HepG2 (cell line): Measurements from ENCODE around the gene SYNE3. TPM values are rescaled to one million over a fixed set of nuclear protein-coding genes. Genes with fewer than 3 reads are reported as not detected.

Experiments used
- CBFB ChIP-seq: sonication (generic); formaldehyde crosslinking; IDR thresholded peaks from 2 replicates; pipeline ENCODE4 v1.4.0; 2020; ENCODE audit warnings: missing genetic modification reagents
- GTF3A ChIP-seq: sonication (generic); formaldehyde crosslinking; conservative IDR thresholded peaks from 2 replicates; pipeline ENCODE4 v1.4.0; 2020; ENCODE audit warnings: mild to moderate bottlenecking, missing genetic modification reagents
- HNF4G ChIP-seq, 2 experiments: sonication (generic) in 1 of 2; formaldehyde crosslinking in 1 of 2; IDR thresholded peaks; 2 replicates each; pipeline versions ENCODE4 v1.4.0 to v1.6.1; 2011 to 2020; ENCODE audit warnings: borderline replicate concordance in 2 of 2, low read depth in 2 of 2, mild to moderate bottlenecking in 2 of 2, low read length in 1 of 2, missing genetic modification reagents in 1 of 2, moderate library complexity in 1 of 2
- NFKBIZ ChIP-seq: IDR thresholded peaks from 2 replicates; pipeline ENCODE4 v1.6.1; 2018; ENCODE audit warnings: missing genetic modification reagents, missing compliant biosample characterization
- NR2C2 ChIP-seq: sonication (generic); formaldehyde crosslinking; IDR thresholded peaks from 2 replicates; pipeline ENCODE4 v1.4.0; 2020; ENCODE audit warnings: missing genetic modification reagents, mild to moderate bottlenecking, moderate library complexity, borderline replicate concordance
- PHF21A ChIP-seq: sonication (generic); formaldehyde crosslinking; IDR thresholded peaks from 2 replicates; pipeline ENCODE4 v1.5.0; 2020; ENCODE audit warnings: mild to moderate bottlenecking, missing genetic modification reagents
- POGK ChIP-seq: sonication (generic); formaldehyde crosslinking; conservative IDR thresholded peaks from 2 replicates; pipeline ENCODE4 v1.8.0; 2022; ENCODE audit warnings: mild to moderate bottlenecking, moderate library complexity, missing genetic modification reagents
- REL ChIP-seq: sonication (generic); formaldehyde crosslinking; conservative IDR thresholded peaks from 2 replicates; pipeline ENCODE4 v1.8.0; 2022; ENCODE audit warnings: mild to moderate bottlenecking, missing genetic modification reagents, moderate library complexity
- SMYD3 ChIP-seq: sonication (generic); formaldehyde crosslinking; IDR thresholded peaks from 2 replicates; pipeline ENCODE4 v1.8.1; 2023; ENCODE audit warnings: mild to moderate bottlenecking, missing genetic modification reagents
- SNRNP70 ChIP-seq: fragments of 200-400 bp; formaldehyde crosslinking; IDR thresholded peaks from 2 replicates; pipeline ENCODE4 v1.6.1; 2017; ENCODE audit warnings: mild to moderate bottlenecking, low read depth, low read length, moderate library complexity
- SP5 ChIP-seq: IDR thresholded peaks from 2 replicates; pipeline ENCODE4 v1.6.1; 2016; ENCODE audit warnings: low read depth, borderline replicate concordance
- THYN1 ChIP-seq: sonication (generic); formaldehyde crosslinking; IDR thresholded peaks from 2 replicates; pipeline ENCODE4 v1.8.1; 2023; ENCODE audit warnings: low read depth, mild to moderate bottlenecking, moderate library complexity, missing genetic modification reagents, borderline replicate concordance
- ZBTB7B ChIP-seq: sonication (generic); formaldehyde crosslinking; IDR thresholded peaks from 2 replicates; pipeline ENCODE4 v1.4.0; 2020; ENCODE audit warnings: missing genetic modification reagents
- ZKSCAN8 ChIP-seq: IDR thresholded peaks from 2 replicates; pipeline ENCODE4 v1.6.1; 2016; ENCODE audit warnings: borderline replicate concordance, missing genetic modification reagents, missing compliant biosample characterization
- ZNF33B ChIP-seq: sonication (generic); formaldehyde crosslinking; IDR thresholded peaks from 2 replicates; pipeline ENCODE4 v1.5.1; 2020; ENCODE audit warnings: mild to moderate bottlenecking, missing genetic modification reagents
- ZNF350 ChIP-seq: sonication (generic); formaldehyde crosslinking; IDR thresholded peaks from 2 replicates; pipeline ENCODE4 v1.4.0; 2020; ENCODE audit warnings: mild to moderate bottlenecking, low read depth, missing genetic modification reagents, borderline replicate concordance
- ZNF607 ChIP-seq: sonication (generic); formaldehyde crosslinking; IDR thresholded peaks from 2 replicates; pipeline ENCODE4 v1.5.1; 2020; ENCODE audit warnings: missing genetic modification reagents, mild to moderate bottlenecking, borderline replicate concordance
- ZNF788 ChIP-seq: sonication (generic); formaldehyde crosslinking; IDR thresholded peaks from 2 replicates; pipeline ENCODE4 v1.5.0; 2020; ENCODE audit warnings: mild to moderate bottlenecking, missing genetic modification reagents, borderline replicate concordance
- ZNF878 ChIP-seq: sonication (generic); formaldehyde crosslinking; IDR thresholded peaks from 2 replicates; pipeline ENCODE4 v1.8.1; 2023; ENCODE audit warnings: mild to moderate bottlenecking, missing genetic modification reagents, moderate library complexity
- polyA plus RNA-seq, 8 experiments: library from polyadenylated mRNA; depleted of rRNA in 3 of 8; stranded (reverse) in 7 of 8; unstranded in 1 of 8; fragments of >200 nt; fragmentation: Illumina TruSeq in 4 of 8; extraction: Trizol in 4 of 8; gene quantifications; 2 replicates each; pipeline versions ENCODE4 v1.2.1 to v1.2.3, GENCODE V29; 2011 to 2016; ENCODE audit warnings: low read depth in 4 of 8, missing spikeins in 1 of 8, mixed read lengths in 1 of 8; ENCODE audit not compliant: insufficient read depth in 1 of 8
- total RNA-seq, 5 experiments: library from RNA; depleted of rRNA; stranded (reverse); fragments of >200 nt; fragmentation: Illumina TruSeq; extraction: Trizol; gene quantifications; 2 replicates each; pipeline ENCODE4 v1.2.3, GENCODE V29; 2016; ENCODE audit warnings: low read depth in 1 of 5
- TF ChIP-seq, protein P1 (sequence below): sonication (generic); formaldehyde crosslinking; IDR thresholded peaks from 2 replicates; pipeline ENCODE4 v1.4.0; 2020; ENCODE audit warnings: missing genetic modification reagents

SYNE3 gene
- total and polyA plus RNA-seq, 2 of the 13 experiments (the other 11 are each of a cell fraction or from before 2014, with no cell fraction given) = 7.8 to 8.0 TPM

DNA sequence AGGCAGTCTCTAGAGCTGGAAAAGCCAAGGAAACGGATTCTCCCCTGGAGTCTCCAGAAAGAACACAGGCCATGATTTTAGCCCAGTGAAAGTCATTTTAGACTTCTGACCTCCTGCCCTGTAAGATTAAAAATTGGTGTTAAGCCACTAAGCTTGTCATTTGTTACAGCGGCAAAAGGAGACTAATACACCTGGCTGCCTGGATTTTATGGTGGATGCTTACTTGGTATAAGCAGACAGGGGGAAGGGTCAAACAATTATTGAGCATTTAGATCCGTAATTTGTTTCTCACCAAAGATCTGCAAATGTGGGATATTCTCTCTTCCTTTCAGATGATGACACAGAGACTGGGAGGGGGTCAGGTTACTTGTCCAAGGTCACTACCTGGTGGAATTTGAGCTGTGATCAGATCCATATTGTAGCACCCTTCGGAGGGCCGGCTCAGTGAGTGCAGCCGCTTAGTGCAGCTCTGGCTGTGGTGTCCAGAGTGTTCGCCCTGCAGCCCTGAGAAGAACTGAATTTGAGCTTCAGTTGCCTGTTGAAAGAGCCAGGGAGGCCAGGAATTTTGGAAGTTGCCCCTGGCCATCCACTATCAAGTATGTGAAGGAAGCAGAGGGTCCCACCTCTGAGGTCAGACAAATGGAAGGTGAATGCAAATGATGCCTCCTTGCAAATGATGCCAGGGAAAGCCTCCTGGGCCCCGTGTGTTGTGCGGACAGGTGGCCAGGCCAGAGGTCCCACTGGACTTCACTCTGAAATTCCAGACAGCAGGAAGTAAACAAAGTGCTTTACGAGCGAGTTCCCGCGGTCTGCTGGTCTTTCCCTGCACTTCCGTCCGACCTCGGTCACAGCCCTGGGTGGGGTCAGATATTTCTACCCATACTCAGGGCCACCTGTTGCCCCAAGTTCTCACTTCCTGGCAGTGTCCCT is 33.5 kb upstream of the SYNE3 start (continued):
- TF ChIP-seq, protein P1, sequence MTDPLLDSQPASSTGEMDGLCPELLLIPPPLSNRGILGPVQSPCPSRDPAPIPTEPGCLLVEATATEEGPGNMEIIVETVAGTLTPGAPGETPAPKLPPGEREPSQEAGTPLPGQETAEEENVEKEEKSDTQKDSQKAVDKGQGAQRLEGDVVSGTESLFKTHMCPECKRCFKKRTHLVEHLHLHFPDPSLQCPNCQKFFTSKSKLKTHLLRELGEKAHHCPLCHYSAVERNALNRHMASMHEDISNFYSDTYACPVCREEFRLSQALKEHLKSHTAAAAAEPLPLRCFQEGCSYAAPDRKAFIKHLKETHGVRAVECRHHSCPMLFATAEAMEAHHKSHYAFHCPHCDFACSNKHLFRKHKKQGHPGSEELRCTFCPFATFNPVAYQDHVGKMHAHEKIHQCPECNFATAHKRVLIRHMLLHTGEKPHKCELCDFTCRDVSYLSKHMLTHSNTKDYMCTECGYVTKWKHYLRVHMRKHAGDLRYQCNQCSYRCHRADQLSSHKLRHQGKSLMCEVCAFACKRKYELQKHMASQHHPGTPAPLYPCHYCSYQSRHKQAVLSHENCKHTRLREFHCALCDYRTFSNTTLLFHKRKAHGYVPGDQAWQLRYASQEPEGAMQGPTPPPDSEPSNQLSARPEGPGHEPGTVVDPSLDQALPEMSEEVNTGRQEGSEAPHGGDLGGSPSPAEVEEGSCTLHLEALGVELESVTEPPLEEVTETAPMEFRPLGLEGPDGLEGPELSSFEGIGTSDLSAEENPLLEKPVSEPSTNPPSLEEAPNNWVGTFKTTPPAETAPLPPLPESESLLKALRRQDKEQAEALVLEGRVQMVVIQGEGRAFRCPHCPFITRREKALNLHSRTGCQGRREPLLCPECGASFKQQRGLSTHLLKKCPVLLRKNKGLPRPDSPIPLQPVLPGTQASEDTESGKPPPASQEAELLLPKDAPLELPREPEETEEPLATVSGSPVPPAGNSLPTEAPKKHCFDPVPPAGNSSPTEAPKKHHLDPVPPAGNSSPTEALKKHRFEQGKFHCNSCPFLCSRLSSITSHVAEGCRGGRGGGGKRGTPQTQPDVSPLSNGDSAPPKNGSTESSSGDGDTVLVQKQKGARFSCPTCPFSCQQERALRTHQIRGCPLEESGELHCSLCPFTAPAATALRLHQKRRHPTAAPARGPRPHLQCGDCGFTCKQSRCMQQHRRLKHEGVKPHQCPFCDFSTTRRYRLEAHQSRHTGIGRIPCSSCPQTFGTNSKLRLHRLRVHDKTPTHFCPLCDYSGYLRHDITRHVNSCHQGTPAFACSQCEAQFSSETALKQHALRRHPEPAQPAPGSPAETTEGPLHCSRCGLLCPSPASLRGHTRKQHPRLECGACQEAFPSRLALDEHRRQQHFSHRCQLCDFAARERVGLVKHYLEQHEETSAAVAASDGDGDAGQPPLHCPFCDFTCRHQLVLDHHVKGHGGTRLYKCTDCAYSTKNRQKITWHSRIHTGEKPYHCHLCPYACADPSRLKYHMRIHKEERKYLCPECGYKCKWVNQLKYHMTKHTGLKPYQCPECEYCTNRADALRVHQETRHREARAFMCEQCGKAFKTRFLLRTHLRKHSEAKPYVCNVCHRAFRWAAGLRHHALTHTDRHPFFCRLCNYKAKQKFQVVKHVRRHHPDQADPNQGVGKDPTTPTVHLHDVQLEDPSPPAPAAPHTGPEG (CRISPR knock-in tag) = no peak
- peak; percentile 56; the same call in 1 of the 2 replicates for TF ChIP-seq ZNF788 (CRISPR knock-in tag)
- 0 out of 2 replicates have a peak, but pooled peaks have one; percentile 25 for TF ChIP-seq POGK (CRISPR knock-in tag)
- TF ChIP-seq ZKSCAN8 (CRISPR knock-in tag) = peak; percentile 73; the same call in 1 of the 2 replicates
- TF ChIP-seq NFKBIZ (CRISPR knock-in tag) = no peak
- TF ChIP-seq ZNF878 (CRISPR knock-in tag) = 0 out of 2 replicates have a peak, but pooled peaks have one; percentile 13
- TF ChIP-seq THYN1 (CRISPR knock-in tag) = peak; percentile 89; the same call in 1 of the 2 replicates
- TF ChIP-seq ZNF33B = no peak
- peak; percentile 95 for TF ChIP-seq PHF21A (CRISPR knock-in tag)
- TF ChIP-seq NR2C2 (CRISPR knock-in tag) = peak; percentile 87
- peak; percentile 65 for TF ChIP-seq HNF4G (IDR thresholded peaks at IDR 0.05; ENCODE audit: borderline replicate concordance, low read depth, low read length)
- TF ChIP-seq HNF4G (CRISPR knock-in tag; IDR thresholded peaks at IDR 0.05; ENCODE audit: borderline replicate concordance, low read depth) = peak; percentile 79; the same call in 1 of the 2 replicates
- TF ChIP-seq SMYD3 (CRISPR knock-in tag) = 0 out of 2 replicates have a peak, but pooled peaks have one; percentile 38
- peak; percentile 72; the same call in 1 of the 2 replicates for TF ChIP-seq ZBTB7B (CRISPR knock-in tag)
- peak; percentile 85; the same call in 1 of the 2 replicates for TF ChIP-seq CBFB (CRISPR knock-in tag)
- 0 out of 2 replicates have a peak, but pooled peaks have one; percentile 44 for TF ChIP-seq GTF3A (CRISPR knock-in tag)
- TF ChIP-seq SNRNP70 = no peak
- peak; percentile 72; the same call in 1 of the 2 replicates for TF ChIP-seq ZNF350
- no peak for TF ChIP-seq REL (CRISPR knock-in tag)
- TF ChIP-seq SP5 = peak; percentile 25; the same call in 1 of the 2 replicates
- no peak for TF ChIP-seq ZNF607
